Stomach (tissue), 9 donors: Measurements from ENCODE around the gene MYCN. TPM values are rescaled to one million over a fixed set of nuclear protein-coding genes. Genes with fewer than 3 reads are reported as not detected.
"Not testable (repeated sequence)": the region's sequence is repeated elsewhere in the genome, so short reads cannot be mapped to it uniquely, and the experiment has no call there.

Experiments
- DNase-seq, 2 donors: peaks; one replicate each; pipeline versions ENCODE4 v3.0.0 to v3.0.0-alpha.2; 2013 to 2019
- H3K27ac ChIP-seq, 5 donors: fragments of 200-600 bp in 4 of 5; sonication (generic) in 4 of 5; one replicate each; pipeline ENCODE4 v1.5.1; 2013 to 2019; ENCODE audit warnings: mild to moderate bottlenecking in 1 of 5, moderate library complexity in 1 of 5
- H3K27me3 ChIP-seq, 3 donors: fragments of 200-600 bp; sonication (generic); one replicate each; pipeline ENCODE4 v1.5.1; 2017 to 2019; ENCODE audit warnings: mixed run types in 1 of 3
- H3K36me3 ChIP-seq, 4 donors: fragments of 200-600 bp; sonication (generic); 1 replicate in 3 of 4; 2 replicates in 1 of 4; pipeline ENCODE4 v1.5.1; 2016 to 2019
- H3K4me1 ChIP-seq, 4 donors: fragments of 200-600 bp; sonication (generic); one replicate each; pipeline ENCODE4 v1.5.1; 2016 to 2019
- H3K4me3 ChIP-seq, 4 donors: fragments of 200-600 bp; sonication (generic) in 3 of 4; one replicate each; pipeline ENCODE4 v1.5.1; 2016 to 2019; ENCODE audit warnings: mild to moderate bottlenecking in 1 of 4
- H3K9me3 ChIP-seq, 4 donors: fragments of 200-600 bp; sonication (generic); one replicate each; pipeline ENCODE4 v1.5.1; 2016 to 2019
- CTCF ChIP-seq, 7 experiments: fragments of 450-650 bp in 4 of 7; fragments of 200-600 bp in 3 of 7; sonication (generic) in 3 of 7; IDR thresholded peaks; one replicate each; pipeline ENCODE4 v1.5.1; 2016 to 2019; ENCODE audit warnings: antibody characterized with exemption in 7 of 7, control low read depth in 2 of 7, mild to moderate bottlenecking in 1 of 7
- EP300 ChIP-seq: sonication (generic); formaldehyde crosslinking; IDR thresholded peaks from one replicate; pipeline ENCODE4 v1.6.1; 2017; ENCODE audit warnings: antibody characterized with exemption
- POLR2A ChIP-seq, 4 donors: fragments of 450-650 bp; IDR thresholded peaks; one replicate each; pipeline ENCODE4 v1.6.1; 2016; ENCODE audit warnings: antibody characterized with exemption in 4 of 4, control low read depth in 2 of 4, mild to moderate bottlenecking in 1 of 4, moderate library complexity in 1 of 4
- POLR2AphosphoS5 ChIP-seq, 3 donors: sonication (generic); formaldehyde crosslinking; IDR thresholded peaks; one replicate each; pipeline ENCODE4 v1.6.1; 2016; ENCODE audit warnings: antibody characterized with exemption in 3 of 3
- WGBS, 5 donors: extraction: QIAGEN DNeasy Blood & Tissue Kit in 3 of 5; methylation state at CpG; one replicate each; pipeline versions ENCODE4 v1.1.5 to v1.1.7; 2013 to 2018; 5-methylcytosine and 5-hydroxymethylcytosine counted together
- intact Hi-C: fragments of 100-400 bp; cut with DNase I; formaldehyde crosslinking; loops from one replicate; pipeline ENCODE4 v1.15.1; 2023; ENCODE audit warnings: low total_unique reads
- polyA plus RNA-seq, 3 donors: library from polyadenylated mRNA; stranded (reverse); fragments of 200-250 nt; gene quantifications; one replicate each; pipeline ENCODE4 v1.2.3, GENCODE V29; 2013
- total RNA-seq, 5 donors: library from RNA; depleted of rRNA; stranded (reverse); fragments of >200 nt; gene quantifications; one replicate each; pipeline versions ENCODE4 v1.1.0 to v1.2.3, GENCODE V29; 2014 to 2016
- donor health status: healthy with polysubstance abuse.
- donor health status: Bipolar disorder and iron deficiency.
- donor health status: healthy.

Gene MYCN
- total and polyA plus RNA-seq, 8 donors: 0.90 to 9.6 (median 2.3) TPM; not detected in 1

- Histone ChIP-seq H3K36me3 (no peaks in the 10 kb centered on the region), H3K4me1 (no peaks in the 10 kb centered on the region), H3K9me3 (peaks cover 0 to 19% (median 10%) of the 10 kb centered on the region in 4 donors), H3K4me3 (no peak overlapping the region), H3K27ac (no peak overlapping the region), H3K27me3 (no peaks in the 10 kb centered on the region)
- no peak for DNase-seq
- intact Hi-C loops: no loop called here
- no peak for TF ChIP-seq POLR2A (IDR thresholded peaks at IDR 0.05)
- no peak for TF ChIP-seq EP300
- TF ChIP-seq CTCF (IDR thresholded peaks at IDR 0.05): no peak
- no peak for TF ChIP-seq POLR2AphosphoS5 (IDR thresholded peaks at IDR 0.05)
- 86 to 93% (median 92%) methylated on average over 5 of the region's 5 CpGs for WGBS, 5 donors
Measured at GRCh38 chr2:15901095-15901807, 39.1 kb upstream of the MYCN start.

- WGBS, 5 donors: 63 to 96% (median 82%) methylated on average over 3 of the region's 3 CpGs
- no peak overlapping the region for H3K27ac ChIP-seq
- DNase-seq: no peak
- no peaks in the 10 kb centered on the region for H3K27me3 ChIP-seq
- no peaks in the 10 kb centered on the region for H3K36me3 ChIP-seq
- no peaks in the 10 kb centered on the region for H3K4me1 ChIP-seq
- H3K4me3 ChIP-seq: no peak overlapping the region
- intact Hi-C loops: no loop called here
- TF ChIP-seq POLR2AphosphoS5 (IDR thresholded peaks at IDR 0.05): no peak
- no peak for TF ChIP-seq POLR2A (IDR thresholded peaks at IDR 0.05)
- TF ChIP-seq EP300: no peak
- no peak for TF ChIP-seq CTCF (IDR thresholded peaks at IDR 0.05)
- H3K9me3 ChIP-seq: peaks cover 0 to 16% (median 10%) of the 10 kb centered on the region in 4 donors
Measured at GRCh38 chr2:15901808-15902130, 38.6 kb upstream of the MYCN start.

GRCh38 chr2:15903910-15904309 lies 36.4 kb upstream of the MYCN start:
- intact Hi-C loops, H3K27ac ChIP-seq: not testable (repeated sequence)

GRCh38 chr2:15905267-15905645 lies 35.1 kb upstream of the MYCN start:
- Histone ChIP-seq H3K36me3 (no peaks in the 10 kb centered on the region), H3K9me3 (peaks cover 0 to 7% (median 2%) of the 10 kb centered on the region in 4 donors), H3K27ac (no peak overlapping the region), H3K27me3 (no peaks in the 10 kb centered on the region), H3K4me3 (no peak overlapping the region), H3K4me1 (no peaks in the 10 kb centered on the region)
- DNase-seq: no peak
- intact Hi-C loops: no loop called here
- TF ChIP-seq POLR2AphosphoS5 (IDR thresholded peaks at IDR 0.05): no peak
- no peak for TF ChIP-seq EP300
- no peak for TF ChIP-seq CTCF (IDR thresholded peaks at IDR 0.05)
- no peak for TF ChIP-seq POLR2A (IDR thresholded peaks at IDR 0.05)

More at GRCh38 chr2:15903910-15904309, 36.4 kb upstream of the MYCN start:
- H3K36me3 ChIP-seq, H3K4me3 ChIP-seq, H3K27me3 ChIP-seq, H3K9me3 ChIP-seq, DNase-seq, H3K4me1 ChIP-seq: not testable (repeated sequence)
- 84 to 95% (median 88%) methylated on average over 3 of the region's 3 CpGs for WGBS, 5 donors

- Histone ChIP-seq H3K27ac (no peak overlapping the region), H3K4me3 (no peak overlapping the region), H3K9me3 (peaks cover 0 to 6% (median 1%) of the 10 kb centered on the region in 4 donors), H3K36me3 (no peaks in the 10 kb centered on the region), H3K27me3 (no peaks in the 10 kb centered on the region), H3K4me1 (no peaks in the 10 kb centered on the region)
- 73 to 87% (median 81%) methylated on average over 6 of the region's 6 CpGs for WGBS, 5 donors
- TF ChIP-seq POLR2A (IDR thresholded peaks at IDR 0.05) (no peak), EP300 (no peak), CTCF (IDR thresholded peaks at IDR 0.05) (no peak), POLR2AphosphoS5 (IDR thresholded peaks at IDR 0.05) (no peak)
- DNase-seq: no peak
- intact Hi-C loops: no loop called here
Measured at GRCh38 chr2:15905986-15906491, 34.3 kb upstream of the MYCN start.
